NCI-H146 treated with DMSO at 0.1 percent for 48 hours (cell line): Measurements from ENCODE around the gene IQUB.
"Not testable (repeated sequence)": the region's sequence is repeated elsewhere in the genome, so short reads cannot be mapped to it uniquely, and the experiment has no call there.

Experiments
- DNase-seq: peaks from one replicate; lab custom pipeline; 2025; ENCODE audit not compliant: unreplicated experiment; lab: John Stamatoyannopoulos, UW

The IQUB gene

GRCh38 chr7:123534383-123535260 is at the start of gene IQUB:
TSS of gene IQUB (minus strand) at chr7:123534595. CDS start at chr7:123512340, 22,255 bp downstream.
- peak; percentile 99 for DNase-seq

DNA sequence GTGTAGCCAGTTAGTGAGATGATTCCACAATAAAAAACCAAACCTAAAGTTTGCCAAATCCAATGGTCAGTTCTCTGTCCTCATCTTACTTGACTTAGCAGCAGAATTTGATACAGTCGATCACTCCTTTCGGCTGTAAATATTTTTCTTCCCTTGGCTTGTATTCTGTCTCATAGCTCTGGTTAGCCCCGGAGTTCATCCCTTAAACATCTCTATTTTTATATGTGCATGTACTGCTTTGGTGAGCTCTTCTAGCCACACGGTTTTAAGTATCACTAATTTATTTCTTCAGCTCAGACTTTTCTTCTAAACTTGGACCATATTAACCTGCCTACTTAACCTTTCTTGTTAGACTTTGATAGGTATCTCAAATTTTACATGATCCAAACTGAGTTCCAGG is 49.4 kb upstream of the IQUB start:
- DNase-seq: no peak

DNA sequence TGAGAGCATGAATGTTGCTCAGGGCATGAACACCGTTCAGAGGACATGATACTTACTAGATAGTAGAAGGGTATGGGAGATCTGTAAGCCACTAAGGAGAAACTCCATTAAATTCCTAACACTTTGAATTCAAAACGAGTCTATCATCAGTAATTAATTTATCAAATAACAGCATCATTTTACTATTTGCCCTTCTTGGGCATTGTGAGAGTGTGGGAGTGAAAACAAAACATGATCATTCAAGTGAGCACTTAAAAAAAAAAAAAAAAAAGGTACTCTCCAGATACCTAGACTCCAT is 46.7 kb upstream of the IQUB start:
- no peak for DNase-seq

GRCh38 chr7:123580406-123581161 is 46.2 kb upstream of the IQUB start:
- peak; percentile 65 for DNase-seq

DNA sequence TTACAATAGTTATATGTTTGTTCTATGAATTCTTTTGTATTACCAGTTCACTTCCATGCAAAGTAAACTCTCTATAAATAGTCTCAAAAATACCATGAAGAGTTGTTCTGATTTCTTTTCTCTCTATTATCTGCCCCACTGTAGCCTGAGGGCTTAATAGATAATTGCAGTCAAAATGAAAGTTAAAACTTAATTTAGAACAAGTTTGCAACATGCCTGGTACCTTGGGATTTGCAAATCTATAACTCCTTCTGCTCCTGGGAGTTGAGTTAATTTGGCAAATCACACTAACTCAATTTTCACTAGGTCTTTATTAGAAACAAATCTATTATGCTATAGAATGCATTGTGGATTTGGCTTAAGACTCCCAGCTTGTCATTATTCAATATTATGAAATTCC is 45.0 kb upstream of the IQUB start:
- no peak for DNase-seq

GRCh38 chr7:123573896-123574467 is 39.6 kb upstream of the IQUB start:
- no peak for DNase-seq

DNA sequence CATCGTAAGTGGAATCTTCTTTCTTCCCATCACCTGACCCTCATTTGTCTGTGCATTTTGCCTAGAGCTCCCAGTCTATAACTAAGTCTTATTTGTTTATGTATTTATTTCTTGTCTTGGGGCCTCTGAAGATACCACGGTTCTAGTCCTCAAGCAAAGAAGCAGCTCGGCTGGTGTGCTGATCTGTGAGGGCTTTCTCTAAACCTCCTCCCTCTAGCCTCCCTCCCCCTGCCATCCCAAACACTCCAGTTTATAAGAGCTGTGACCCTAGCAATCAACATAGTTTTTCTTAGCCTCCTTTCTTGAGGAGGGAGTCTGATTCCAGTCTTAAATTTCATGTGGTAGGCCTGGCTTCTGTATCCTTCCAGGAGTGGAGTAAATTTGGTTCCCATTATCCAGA is 38.9 kb upstream of the IQUB start:
- DNase-seq: no peak

DNA sequence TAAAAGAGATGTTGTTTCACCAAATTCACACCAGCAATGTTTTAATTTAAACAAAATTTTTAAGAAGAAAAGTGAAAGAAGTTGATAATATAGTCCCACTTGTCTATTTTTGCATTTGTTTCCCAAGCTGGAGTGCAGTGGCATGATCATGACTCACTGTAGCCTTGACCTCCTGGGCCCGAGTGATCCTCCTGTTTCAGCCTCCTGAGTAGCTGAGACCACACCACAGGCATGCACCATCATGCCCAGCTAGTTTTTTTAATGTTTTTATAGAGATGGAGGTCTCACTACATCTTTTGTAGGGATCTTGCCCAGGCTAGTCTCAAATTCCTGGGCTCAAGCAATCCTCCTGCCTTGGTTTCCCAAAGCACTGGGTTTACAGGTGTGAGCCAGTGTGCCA is 37.3 kb upstream of the IQUB start:
- DNase-seq: no peak

- no peak for DNase-seq
Measured at GRCh38 chr7:123571187-123571586, 36.8 kb upstream of the IQUB start.

- DNase-seq: no peak
Measured at GRCh38 chr7:123570390-123571182, 36.2 kb upstream of the IQUB start.

DNA sequence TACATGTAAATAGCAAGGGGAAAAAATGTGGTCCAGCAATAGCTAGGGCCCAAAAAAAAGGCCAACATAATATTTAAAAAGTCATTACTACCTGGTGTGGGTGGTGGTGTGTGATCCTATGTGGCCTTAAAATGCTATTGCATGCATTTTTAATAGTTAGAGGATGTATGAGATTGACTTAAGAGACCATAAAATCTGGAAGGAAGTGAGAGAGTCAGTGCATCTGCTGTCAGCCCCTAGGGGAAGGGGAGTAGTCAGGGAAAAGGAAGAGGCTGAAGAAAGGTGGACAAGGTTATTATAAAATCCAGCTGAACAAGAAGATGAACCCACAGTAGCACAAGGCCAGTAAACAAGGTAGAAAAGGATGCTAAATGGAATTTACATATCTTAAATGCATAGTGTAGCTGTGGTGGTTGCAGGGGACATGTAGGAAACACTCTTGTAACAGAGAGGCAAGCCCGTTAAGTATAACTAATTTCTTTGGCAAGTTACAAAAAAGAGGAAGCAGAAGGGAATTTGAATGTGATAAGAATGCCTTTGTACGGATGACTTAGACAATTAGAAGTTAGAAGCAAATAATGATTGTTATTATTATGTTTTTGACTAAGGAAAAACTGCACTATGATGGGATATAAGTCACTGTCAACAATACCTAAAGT is 35.1 kb upstream of the IQUB start:
- DNase-seq: no peak

DNA sequence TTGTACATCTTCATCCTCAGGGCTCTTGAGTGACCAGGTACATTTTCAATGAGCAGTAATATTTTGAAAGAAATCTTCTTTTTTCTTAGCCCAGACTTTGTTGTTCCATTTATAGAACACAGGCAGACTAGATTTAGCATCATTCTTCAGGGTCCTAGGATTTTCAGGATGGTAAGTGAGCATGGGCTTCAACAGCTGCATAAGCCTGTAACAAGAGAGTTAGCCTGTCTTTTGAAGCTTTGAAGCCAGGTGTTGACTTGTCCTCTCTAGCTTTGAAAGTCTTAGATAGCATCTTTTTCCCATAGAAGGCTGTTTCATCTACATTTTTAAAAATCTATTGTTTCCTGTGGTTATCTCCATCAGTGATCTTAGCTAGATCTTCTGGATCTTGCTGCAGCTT is 27.7 kb upstream of the IQUB start:
- no peak for DNase-seq

- DNase-seq: no peak
Measured at GRCh38 chr7:123558289-123558874, 24.0 kb upstream of the IQUB start.

GRCh38 chr7:123557398-123558288 is 23.2 kb upstream of the IQUB start, which contains the start of gene NDUFA5:
TSS of gene NDUFA5 (minus strand) at chr7:123557818. CDS start at chr7:123557795, 23 bp downstream.
- peak; percentile 98 for DNase-seq

DNA sequence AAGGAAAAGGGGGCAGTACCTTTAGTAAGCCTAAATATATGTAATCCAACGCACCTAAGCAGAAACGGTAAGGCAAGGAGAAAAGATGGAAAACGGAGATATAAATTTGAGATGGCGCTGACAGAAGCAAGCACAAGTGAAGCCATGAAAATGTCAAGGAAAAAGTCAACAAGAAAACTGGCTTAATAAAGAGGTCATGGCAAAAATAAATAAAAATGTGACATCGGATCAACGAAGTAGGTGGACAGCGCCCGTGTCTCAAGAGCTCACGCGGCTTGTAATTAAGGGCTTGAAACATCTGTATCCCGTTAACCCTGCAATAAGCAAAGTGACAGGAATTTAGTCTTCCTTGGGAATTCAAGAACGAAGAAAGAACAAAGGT is 22.6 kb upstream of the IQUB start:
- no peak for DNase-seq

DNA sequence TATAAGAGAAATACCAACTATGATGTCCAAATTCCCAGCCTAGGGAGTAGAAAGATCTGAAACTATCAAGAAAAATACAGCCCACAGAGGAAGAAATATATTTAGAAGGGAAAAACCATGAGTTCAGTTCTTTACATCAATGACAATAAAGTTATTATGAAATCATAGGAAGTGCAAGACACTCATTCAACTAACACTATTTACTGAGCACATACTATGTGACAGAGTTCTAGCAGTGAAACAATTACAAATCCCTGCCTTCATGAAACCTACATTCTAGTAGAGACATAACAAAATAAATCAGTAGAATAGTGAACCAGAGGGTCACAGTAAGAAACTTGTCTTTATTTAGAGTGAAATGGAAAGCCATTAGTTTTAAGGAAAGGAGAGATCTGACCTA is 21.1 kb upstream of the IQUB start:
- no peak for DNase-seq

- no peak for DNase-seq
Measured at GRCh38 chr7:123553159-123553558, 18.8 kb upstream of the IQUB start.

DNA sequence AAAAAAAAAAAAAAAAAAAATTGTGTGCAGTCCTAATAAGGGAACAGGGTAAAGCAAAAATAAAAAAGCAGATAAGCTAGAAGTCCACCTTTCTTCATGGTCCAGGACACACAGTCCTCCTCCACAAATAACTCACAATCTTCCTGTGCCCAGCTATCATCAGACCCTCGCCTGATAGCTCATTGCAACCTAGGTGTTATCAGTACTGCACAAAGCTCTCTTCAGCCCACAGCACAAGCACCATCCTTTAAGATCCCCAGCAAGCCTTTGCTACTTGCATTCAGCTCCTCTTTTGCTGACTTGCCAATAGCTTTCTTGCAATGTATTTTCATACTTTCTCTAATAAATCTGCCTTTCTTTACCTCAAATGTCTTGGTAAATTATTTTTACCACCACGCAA is 18.2 kb upstream of the IQUB start:
- no peak for DNase-seq

- DNase-seq: not testable (repeated sequence)
Measured at GRCh38 chr7:123552134-123552533, 17.7 kb upstream of the IQUB start.
